HTERT RPE-1 (cell line): ENCODE results near the gene TOX2.

ENCODE experiments used
- in situ Hi-C: fragments of 300-500 bp; cut with MboI; formaldehyde crosslinking; loops from 4 replicates; pipeline ENCODE4 v1.14.3; 2020; ENCODE audit warnings: low sequenced_read_pairs

Gene TOX2

DNA sequence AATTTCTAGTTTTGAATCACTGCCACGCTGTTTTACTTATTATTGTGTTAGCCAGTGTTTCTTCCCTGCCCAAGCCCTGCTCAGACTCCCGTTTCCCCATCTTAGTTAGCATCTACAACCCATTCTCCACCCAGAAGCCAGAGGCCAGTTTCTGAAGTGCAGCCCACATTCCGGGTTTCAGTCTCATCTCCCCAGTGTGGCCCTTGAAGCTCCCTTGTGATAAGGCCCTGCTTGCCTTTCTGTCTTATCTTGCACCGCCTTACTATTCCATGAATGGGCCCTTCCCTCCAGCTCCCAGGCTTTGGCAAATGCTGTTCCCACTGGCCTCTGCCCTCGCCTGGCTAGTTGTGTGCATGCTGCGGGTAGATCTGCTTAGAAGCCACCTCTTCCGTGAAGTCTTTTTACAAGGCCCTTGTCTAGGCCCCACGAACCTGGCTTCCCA lies 41.1 kb downstream of the TOX2 start:
- in situ Hi-C loops: no loop called here

DNA sequence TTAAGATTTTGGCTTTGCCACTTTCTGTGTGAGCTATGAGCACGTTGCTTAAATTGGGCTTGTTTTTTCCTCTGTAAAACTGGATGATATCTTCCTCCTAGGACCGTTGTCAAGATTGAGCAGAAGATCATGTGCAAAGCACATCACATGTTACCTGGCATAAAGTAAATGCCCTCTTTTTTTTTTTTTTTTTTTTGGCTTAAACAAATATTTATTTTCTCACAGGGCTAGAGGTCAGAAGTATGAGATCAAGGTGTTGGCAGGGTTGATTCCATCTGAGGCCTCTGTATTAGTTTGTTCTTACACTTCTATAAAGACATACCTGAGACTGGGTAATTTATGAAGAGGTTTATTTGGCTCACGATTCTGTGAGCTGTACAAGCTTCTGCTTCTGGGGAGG lies 42.7 kb downstream of the TOX2 start:
- in situ Hi-C loops: no loop called here

DNA sequence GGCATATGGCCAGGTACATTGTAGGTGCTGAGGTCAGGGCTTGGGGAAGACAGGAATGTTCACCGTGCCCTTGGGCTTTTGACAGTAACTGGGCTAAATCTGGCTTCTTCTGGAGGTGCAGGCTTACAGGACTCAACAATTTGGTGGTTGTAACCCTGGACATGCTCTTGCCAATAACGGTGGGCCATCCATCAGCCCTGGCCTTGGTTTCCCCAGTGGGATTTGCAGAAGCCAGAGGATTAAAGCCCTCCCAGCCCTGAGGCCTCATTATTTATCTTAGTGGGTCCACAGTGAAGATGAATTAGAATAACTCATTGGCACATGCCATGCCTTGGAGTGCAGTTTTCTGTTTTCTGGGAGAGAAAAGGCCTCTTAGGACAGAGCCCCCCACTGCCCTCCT lies 44.0 kb downstream of the TOX2 start:
- in situ Hi-C loops: no loop called here

DNA sequence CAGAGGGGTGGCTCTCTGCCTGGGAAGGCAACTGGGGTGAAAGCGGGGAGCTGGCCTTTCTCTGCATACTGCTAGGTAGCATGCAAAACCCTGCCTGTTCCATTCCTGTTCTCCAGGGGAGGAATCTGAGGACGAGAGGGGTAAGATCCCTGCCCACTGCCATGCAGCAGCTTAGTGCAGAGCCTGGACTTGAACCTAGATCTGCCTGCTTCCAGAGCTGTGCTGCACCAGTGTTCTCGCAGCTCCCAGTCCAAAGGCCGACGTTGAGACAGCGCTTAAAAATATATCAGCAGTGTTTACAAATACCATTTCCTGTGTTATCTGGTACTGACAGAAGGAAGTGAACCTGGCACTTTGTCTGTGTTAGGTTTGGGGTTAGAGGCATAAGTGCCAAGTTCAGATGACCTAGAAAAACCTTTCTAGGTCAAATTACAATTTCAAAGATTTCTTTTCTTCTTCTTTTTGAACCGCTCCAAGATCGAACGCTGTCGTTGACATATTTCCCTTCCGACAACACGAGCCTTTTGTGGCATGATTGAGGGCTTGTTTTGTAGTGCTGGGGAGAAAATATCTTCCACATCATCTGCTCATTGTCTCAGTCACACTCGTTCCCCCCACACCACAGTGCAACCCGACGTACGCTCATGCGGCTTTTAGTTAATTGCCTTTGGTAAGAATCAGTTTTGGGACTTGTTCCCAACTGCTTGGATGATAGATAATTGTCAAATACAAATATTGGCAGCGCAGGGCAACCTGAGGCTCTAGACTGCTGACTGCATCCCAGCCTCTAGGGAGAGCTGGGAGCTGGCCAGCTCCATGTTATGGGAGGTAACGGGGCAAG lies 44.6 kb downstream of the TOX2 start:
- in situ Hi-C loops: no loop called here

DNA sequence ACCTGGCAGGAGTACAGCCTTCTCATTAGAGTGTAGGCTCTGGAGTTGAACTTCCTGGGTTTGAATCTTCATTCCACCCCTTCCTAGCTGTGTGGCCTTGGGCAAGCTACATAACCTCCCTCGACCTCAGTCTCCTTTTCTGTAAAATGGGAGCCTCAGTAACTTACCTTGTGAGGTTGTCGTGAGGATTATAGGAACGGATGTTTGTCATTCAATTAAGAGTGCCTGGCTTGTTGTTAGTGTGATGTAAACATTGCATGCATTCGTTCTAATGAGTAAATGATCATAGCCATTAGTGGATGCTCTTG lies 45.2 kb downstream of the TOX2 start:
- in situ Hi-C loops: no loop called here

DNA sequence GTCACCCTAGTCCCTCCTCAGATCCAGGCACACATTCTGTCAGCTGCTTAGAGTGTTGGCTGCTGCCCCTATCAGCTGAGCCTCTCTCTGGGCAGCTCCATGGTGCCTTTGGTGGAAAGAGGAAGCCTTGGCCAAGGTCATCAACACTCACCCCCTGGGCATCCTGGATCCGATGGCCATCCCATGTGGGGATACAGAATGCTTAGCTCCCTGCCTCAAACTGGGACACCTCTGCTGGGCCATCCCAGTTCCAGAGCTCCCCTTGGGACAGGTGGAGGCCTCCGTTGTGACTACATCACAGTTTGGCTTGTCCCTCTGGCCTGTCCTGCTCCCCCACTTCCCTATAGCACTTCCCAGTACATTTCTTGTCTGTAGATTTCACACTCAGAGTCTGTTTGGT lies 45.6 kb downstream of the TOX2 start:
- in situ Hi-C loops: no loop called here

DNA sequence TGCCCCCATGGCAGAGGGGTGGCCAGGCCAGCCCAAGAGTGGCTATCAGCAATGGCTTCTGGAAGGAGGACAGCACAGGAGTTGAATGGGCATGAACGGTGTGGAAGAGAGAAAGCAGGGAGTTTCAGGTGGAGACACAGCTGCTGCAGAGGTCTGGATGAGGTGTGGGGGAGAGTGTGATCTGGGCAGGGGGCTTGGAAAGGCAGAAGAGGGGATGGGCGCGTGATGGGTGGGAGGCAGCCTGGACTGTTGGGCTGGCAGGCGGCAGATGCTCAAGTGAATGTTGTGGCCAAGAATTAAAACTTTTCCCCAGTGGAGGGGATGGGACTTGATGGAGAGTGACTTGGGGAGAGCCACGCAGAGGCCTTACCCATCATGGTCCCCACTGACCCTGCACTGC lies 46.5 kb downstream of the TOX2 start:
- in situ Hi-C loops: no loop called here

DNA sequence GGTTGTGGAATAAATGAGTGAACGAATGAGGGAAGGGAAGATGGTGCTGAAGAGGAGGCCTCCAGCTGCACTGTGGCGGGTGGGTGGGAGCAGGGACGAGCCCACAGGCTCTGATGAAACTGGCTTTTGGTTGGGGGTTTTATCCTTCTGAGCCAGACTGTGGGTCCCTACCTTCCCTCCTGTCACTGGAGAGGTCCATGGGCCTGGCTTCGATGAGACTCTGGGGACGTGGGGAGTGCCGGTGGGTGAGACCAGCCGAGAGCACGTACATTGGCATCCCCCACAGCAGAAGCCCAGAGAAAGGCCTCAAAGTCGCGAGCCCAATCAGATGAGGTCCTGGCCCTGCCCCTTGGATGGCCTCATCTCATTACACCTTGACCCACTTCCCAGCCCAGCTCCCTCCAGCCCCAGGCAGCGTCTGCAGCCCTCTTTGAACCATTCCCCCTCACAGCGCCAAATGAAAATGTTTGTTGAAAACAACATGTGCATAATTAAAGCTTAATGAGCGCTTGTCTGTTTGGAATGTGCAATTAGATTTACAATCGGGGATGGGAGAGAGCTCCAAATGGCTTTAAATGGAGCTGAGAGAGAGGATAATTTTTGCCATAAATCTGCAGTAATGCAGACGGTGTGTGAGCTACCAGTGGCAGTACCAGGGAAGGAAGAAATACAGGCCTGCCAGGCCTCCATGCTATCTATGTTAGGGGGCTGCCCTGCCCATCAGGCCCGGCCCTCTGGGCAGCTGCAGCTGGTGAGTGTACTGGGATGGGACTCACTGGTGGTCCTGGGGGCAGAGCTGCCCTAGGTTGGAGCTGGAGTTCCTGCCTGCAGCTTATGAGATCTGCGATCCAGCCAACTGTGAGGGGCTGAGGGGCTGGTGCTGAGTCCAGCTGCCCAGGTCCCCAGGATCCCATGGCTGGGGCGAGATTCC lies 47.2 kb downstream of the TOX2 start:
- in situ Hi-C loops: no loop called here

DNA sequence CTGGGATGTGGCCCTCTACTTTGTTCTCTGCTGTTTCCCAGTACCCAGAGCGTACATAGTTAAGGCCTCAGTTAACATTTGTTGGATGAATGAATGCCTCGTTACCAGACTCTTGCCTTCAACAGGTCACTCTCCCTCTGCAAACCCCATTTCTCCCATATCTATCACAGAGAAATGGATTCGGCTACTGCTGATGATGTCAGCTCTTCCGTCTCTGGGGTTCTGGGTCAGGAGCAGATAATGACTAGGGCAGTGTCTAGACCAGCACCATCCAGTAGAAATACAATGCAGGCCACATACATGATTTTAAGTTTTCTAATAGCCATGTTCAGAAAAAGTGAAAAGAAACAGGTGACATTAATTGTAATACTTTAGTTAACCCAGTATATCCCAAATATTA lies 47.9 kb downstream of the TOX2 start:
- in situ Hi-C loops: no loop called here

DNA sequence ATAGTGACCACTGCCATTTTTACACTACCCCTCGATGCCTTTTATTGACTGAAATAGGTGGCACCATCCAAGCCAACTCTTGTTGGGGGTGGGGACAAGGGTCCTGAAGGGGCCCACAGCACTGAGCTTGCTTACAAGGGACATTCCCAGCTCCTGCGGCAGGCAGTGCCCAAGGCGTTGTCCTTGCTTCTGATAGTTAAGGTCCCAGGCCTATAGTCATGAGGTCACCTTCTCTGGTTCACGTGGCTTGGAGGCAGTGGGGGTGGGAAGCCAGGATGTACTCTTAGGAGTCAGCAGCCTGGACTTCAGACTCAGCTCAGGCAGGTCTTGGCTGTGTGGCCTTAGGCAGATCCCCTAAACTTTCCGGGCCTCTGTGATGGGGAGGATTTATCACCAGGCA lies 48.6 kb downstream of the TOX2 start:
- in situ Hi-C loops: no loop called here

DNA sequence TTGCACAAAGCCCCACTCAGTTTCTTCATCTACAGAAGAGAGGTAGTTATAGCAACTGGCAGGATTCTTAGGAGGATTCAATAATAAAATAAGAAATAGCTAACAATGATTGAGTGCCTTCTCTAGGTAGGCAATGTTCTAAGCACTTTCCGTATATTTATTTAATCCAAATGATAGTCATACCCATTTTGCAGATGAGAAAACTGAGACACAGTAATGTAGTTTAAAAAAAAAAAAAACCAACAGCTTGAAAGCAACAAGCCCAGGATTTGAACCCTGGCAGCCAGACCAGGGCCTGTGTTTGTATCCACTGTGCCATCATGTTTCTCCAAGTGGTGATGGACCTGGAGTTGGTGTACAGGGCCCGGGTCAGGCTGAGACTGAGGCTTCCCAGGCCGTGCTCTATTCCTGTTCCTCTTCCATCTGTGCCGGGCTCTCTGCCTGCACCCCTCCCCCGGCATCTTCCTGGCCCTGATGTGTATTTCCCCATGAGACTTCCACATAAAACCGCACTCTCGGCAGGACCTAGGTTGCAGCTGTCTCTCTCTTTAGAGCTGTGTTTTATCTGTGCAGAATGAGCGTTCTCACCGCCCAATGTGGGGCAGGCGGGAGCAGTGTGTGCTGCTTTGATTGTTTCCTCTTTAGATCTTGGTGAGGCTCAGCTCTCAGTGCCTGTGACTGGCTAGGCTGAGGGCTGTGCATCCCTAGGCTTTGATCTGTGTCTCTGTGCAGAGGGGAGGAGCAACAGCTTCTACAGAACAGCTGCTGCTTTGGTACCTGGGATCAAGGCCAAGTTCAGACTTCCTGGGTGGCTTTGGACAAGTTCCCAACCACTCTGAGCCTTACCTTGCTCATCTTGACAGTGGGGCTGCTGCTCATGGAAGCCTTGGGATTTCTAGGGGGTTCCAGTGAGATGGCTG lies 49.5 kb downstream of the TOX2 start:
- in situ Hi-C loops: no loop called here

DNA sequence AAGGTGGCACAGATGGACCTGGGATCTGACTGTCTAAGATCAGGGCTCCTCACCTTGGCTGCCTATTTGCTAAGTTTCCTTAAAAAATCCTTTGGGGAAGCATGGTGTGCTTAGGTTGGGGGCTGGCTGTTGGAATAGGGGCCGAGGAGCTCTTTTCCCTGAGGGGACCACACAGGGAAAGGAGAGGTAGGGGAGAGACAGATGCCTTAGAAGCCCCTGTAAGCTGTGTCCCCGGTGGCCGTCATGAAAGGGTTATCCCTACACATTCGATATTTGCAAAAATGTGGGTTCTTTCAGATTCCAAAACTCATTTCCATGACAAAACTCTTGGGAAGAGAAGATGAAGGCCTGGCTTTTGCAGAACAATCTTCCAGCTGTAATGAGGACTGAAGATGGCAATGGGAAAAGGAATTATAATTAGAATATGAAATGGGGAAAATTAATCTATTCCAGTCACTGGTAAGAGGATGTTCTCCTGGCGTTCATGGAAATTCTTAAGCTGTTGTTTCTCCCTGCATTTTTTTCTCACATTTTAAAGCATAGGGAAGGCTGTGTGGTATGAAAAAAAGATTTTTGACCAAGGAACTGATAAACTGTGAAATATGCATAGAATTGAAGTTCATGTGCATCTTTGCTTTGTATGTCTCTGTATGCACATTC lies 53.8 kb downstream of the TOX2 start:
- in situ Hi-C loops: no loop called here

DNA sequence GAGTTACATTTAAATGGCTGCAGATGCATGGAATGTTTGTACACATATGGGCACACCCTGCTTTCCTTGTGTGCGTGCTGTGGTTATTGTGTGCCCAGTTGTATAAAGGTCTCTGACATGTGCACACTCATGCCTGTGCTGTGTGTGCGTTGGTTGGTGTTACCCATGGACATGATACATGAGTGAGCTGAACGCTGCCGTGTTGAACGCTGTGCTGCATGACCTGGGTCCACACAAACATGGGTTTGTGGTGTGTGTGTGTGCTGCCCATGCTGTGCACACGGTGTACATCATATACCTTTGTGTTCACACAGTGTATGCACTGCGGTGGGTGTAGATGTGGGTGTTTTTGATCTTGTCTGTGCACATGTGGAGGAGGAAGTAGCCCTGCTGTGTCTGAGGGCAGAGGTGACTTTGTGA lies 54.4 kb downstream of the TOX2 start:
- in situ Hi-C loops: no loop called here

DNA sequence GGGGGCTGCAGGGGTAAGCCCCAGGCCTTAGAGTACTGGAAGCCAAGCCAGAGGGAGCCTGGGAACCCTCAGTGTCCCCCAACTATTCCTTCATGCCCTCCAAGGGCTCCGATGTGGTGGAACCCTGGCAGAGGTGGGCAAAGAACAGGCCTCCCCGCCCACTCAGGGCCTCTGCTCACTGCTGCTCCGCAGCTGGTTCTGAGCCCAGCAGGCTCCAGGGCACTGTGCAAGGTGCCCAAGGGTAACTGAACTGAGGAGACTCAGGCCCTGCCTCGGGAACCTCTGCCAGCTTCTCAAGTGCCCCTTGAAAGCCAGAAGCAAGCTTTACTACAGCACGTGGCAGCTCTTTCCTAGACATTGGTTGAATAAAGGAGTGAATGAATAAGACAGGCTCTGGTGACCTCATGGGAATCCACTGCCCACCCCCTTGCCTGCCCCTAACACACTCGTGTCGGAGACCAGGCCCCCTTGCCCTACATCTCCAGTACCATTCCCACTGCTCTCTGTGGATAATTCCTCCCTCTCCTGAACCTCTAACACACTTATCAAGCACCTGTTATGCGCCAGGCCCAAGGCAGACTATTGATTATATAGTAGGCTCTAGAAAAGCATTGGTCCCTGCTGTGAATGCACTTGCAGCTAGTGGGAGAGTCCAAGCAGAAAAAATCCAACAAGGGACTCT lies 55.0 kb downstream of the TOX2 start:
- in situ Hi-C loops: no loop called here

DNA sequence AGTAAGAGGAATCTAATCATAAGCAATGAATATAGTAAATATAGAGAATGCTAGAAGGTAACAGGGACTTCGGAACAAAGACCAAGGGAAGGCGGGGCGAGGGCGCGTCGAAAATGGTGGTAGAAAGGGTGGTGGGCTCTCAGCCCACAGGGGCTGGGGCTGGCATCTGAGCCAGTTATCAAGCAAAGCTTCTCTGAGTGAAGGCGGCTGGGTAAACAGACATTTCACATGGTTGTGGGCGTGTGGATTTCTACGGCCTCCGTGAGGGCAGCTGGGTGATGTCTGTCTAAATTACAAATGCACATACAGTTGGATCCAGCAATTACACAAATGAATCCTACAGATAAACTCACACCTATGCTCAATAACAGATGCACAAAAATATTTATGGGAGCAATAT lies 56.6 kb downstream of the TOX2 start:
- in situ Hi-C loops: no loop called here

DNA sequence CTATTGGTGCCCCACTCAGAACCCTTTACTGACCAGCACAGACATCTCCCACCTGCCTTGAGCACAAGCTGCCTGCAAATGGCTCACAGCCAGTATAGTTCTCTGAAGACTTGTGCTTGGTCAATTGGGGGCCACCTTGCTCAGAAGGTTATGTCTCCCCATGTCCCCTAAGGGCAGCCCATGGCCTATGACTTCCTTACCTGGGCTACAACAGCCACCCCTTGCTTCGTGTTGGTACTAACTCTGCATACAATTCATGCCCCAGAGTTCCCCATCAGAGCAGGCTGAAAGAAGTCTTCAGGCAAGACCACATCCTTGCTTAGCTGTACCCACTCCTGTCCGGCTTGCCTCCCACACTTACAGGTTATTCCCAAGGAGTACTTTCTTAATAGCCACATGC lies 57.4 kb downstream of the TOX2 start:
- in situ Hi-C loops: no loop called here

DNA sequence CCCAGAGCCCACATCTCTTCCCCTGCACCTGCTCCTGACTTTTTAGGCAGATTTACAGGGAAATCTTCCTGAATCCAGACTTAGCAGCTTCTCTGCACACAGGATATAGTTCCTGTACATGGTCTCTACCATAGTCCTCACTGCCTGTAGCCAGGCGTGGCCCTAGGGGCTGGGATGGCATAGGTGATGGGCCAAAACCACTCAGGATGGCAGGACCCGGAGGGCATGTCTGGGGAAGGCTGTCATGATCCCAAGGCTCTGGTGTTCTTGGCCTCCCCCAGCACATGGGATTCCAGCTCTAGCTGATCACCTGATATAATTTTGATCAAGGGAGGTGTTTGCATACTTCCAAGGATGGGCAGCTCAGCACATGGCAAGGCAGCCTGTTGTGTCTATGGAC lies 58.0 kb downstream of the TOX2 start:
- in situ Hi-C loops: no loop called here

DNA sequence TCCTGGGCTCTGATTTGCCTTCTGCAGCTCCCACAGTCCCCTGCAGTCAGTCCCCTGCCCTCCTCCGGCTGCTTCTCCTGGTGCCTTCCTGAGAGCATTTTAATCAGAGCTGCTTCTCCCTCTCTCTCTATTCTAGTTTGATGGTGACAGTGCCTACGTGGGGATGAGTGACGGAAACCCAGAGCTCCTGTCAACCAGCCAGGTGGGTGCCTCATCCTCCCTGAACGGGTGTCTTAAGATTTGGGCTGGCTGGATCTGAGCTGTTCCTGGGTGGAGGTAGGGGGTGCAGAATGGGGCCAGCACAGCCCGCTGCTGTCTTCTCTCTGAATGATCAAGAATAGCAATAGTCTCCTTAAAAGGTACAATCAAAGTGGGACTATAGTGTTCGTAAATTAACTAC lies 58.6 kb downstream of the TOX2 start:
- in situ Hi-C loops: no loop called here

DNA sequence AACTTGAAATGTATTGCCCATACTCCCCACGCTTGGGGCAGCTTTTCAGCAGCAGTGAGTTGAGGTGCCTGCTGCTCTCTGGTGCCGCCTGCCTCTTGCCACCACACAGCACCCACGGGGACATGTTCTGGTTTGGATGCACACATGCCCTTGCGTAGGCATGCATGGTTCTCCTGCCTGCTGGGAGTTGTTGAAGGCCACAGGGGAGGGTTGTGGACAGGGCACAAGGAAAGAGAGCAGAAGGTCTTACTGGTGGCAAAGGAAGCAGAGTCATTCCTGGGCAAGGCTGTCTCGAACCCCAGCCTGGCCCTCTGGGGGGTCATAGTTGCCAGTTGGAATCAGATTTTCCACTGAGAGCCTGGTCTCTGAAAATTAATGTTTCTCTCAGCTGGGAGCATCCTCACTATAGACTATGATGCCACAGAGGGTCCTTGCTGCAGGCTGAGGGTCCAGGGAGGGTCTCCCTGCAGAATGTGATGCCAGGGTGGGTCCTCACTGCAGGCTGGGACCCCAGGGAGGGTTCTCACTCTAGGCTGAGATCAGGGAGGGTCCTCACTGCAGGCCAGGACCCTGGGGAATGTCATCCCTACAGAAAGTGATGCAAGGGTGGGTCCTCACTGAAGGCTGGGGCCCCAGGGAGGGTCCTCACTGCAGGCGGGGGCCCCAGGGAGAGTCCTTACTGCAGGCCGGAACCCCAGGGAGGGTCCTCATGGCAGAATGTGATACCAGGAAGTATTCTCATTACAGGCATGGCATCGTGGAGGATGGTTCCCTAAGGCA lies 59.2 kb downstream of the TOX2 start:
- in situ Hi-C loops: no loop called here
